Activated T-cell treated with anti-CD3 and anti-CD28 coated beads, Interleukin-2, amount 50 U/mL, for 24 hours (primary cell): ENCODE data around the gene TPSAB1.
A peak's percentile ranks its signal among the peaks of the same experiment; 100 is the strongest.
"Not testable (repeated sequence)": the region's sequence is repeated elsewhere in the genome, so short reads cannot be mapped to it uniquely, and the experiment has no call there.

Experiments
- DNase-seq: peaks from one replicate; pipeline ENCODE4 v3.0.0-alpha.2; 2020
- H3K27ac Mint-ChIP-seq: 2 replicates; pipeline ENCODE4 v1.8.0; 2020; ENCODE audit warnings: mild to moderate bottlenecking, mixed read lengths
- H3K27me3 Mint-ChIP-seq: 2 replicates; pipeline ENCODE4 v1.8.0; 2020; ENCODE audit warnings: mixed read lengths
- H3K36me3 Mint-ChIP-seq: 2 replicates; pipeline ENCODE4 v1.8.0; 2020; ENCODE audit warnings: low read depth, mixed read lengths
- H3K4me1 Mint-ChIP-seq: 2 replicates; pipeline ENCODE4 v1.8.0; 2020; ENCODE audit warnings: low read depth, mixed read lengths
- H3K4me3 Mint-ChIP-seq: 2 replicates; pipeline ENCODE4 v1.8.0; 2020; ENCODE audit warnings: mild to moderate bottlenecking, moderate library complexity, mixed read lengths
- H3K9me3 Mint-ChIP-seq: 2 replicates; pipeline ENCODE4 v1.8.0; 2020; ENCODE audit warnings: mixed read lengths

The TPSAB1 gene

DNA sequence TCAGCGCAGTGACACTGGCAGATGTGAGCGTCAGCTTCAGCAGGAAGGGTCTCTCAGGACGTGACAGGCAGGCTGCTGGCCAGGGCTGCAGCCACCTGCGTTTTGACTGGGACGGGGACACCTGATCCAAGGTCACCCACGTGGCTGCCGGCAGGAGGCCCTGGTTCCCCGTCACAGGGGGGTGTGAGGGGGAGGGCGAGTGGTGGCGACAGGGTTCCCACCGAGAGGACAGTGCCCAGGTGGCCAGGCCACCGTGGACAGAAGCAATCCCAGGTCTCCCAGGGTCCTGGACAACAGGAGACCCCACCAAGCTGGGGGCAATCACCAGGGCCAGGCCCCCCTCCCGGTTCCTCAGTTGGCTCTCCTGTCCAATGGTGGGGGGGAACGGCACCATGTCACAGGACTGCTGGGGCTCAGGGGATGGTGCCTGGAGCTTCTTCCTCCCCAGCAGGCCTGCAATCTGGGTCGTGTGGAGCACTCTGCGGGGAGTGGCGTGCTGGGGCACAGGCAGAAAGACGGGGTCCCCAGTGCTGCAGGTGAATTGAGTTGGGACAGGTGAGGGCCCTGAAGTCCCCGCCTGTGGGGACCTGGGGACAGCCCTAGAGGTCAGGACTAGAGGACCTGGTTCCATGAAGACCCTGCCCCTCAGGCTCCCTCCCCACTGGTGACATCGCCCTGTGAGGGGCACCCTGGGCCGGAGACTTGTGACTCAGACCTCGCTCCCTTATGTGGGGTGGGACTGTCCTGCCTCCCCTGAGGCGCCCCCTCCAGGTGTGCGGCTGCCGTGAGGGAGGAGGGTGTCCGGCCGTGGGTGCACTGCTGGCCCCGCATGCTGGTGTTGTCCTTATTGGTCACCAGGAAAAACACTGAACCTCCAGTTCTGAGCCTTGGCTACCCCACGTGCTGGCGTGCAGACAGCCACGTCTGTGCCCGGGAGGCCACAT is 3.7 kb downstream of the TPSAB1 start:
- H3K4me1 Mint-ChIP-seq, H3K9me3 Mint-ChIP-seq, H3K36me3 Mint-ChIP-seq, H3K27ac Mint-ChIP-seq, H3K27me3 Mint-ChIP-seq, H3K4me3 Mint-ChIP-seq: not testable (repeated sequence)
- peak; percentile 26 for DNase-seq

DNA sequence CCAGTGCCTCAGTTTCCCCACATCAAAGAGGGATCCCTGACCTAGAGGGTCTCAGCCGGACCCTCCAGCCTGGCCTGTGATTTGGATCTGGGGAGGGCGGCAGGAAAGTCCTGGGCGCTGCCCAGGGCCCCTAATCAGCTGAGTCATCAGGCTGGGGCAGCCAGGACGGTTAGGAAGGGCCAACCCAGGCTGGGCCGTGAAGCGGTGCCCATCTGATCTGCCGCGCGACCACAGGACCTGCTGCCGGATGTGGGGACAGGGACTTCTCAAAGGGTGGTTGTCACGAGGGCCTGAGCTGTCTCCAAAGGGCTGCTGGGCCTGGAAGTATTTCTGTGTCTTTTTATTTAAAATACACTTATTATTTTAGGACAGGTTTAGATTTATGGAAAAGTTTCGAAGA is 4.4 kb downstream of the TPSAB1 start:
- H3K4me1 Mint-ChIP-seq, result no peaks in the 10 kb centered on the region
- DNase-seq, result no peak
- H3K27ac Mint-ChIP-seq, result no peak overlapping the region

DNA sequence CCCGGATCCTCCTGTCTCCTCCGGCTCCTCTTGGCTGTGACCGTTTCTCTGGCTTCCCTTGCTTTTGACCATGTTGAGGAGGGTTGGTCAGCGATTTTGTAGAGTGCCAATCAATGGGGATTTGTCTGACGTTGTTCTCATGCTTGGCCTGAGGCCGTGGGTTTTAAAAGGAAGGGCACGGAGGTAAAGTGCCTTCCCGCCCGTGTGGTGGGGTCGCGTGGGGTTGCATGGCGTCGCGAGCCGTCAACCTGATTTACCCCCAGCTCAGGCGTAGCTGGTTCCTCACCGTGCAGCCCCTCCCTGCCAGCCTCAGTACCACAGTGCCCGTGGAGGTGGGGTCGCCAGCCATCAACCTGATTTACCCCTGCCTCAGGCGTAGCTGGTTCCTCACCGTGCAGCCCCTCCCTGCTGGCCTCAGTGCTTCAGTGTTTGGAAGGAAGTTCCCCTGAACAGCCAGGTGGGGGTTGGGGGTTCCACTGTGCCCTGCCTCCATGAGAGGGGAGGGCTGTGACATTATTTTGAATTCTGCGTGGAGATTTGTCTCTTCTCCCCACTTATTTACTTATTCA is 5.0 kb downstream of the TPSAB1 start:
- peaks cover 3% of the 10 kb centered on the region for H3K27me3 Mint-ChIP-seq
- no peaks in the 10 kb centered on the region for H3K4me1 Mint-ChIP-seq
- H3K4me3 Mint-ChIP-seq, result no peak overlapping the region
- no peaks in the 10 kb centered on the region for H3K9me3 Mint-ChIP-seq
- DNase-seq, result no peak
- H3K27ac Mint-ChIP-seq, result no peak overlapping the region
- no peaks in the 10 kb centered on the region for H3K36me3 Mint-ChIP-seq

More for the DNA sequence above, 4.4 kb downstream of the TPSAB1 start:
- Mint-ChIP-seq H3K27me3 (peaks cover 3% of the 10 kb centered on the region), H3K36me3 (no peaks in the 10 kb centered on the region), H3K9me3 (no peaks in the 10 kb centered on the region), H3K4me3 (no peak overlapping the region)

DNA sequence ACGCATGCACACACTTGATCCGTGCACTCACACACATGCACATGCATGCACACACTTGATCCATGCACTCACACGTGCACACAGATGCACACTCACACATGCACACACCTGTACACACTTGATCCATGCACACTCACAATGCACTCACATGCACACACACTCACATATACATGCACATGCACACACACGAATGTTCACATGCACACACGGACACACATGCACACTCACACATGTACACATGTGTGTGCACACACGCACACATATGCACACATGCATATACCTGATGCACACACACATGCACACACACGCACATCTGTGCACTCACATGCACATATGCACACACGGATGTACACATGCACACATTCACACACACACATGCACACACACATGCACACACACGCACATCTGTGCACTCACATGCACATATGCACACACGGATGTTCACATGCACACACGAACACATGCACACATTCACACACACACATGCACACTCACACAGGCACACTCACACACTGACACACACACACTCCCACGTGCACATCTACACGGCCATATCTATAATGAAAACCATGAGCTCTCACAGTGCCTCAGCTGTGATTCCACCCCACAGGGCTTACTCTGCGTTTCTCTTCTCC is 7.5 kb downstream of the TPSAB1 start:
- DNase-seq, H3K9me3 Mint-ChIP-seq, H3K27ac Mint-ChIP-seq, H3K27me3 Mint-ChIP-seq, H3K36me3 Mint-ChIP-seq, H3K4me3 Mint-ChIP-seq, H3K4me1 Mint-ChIP-seq: not testable (repeated sequence)

DNA sequence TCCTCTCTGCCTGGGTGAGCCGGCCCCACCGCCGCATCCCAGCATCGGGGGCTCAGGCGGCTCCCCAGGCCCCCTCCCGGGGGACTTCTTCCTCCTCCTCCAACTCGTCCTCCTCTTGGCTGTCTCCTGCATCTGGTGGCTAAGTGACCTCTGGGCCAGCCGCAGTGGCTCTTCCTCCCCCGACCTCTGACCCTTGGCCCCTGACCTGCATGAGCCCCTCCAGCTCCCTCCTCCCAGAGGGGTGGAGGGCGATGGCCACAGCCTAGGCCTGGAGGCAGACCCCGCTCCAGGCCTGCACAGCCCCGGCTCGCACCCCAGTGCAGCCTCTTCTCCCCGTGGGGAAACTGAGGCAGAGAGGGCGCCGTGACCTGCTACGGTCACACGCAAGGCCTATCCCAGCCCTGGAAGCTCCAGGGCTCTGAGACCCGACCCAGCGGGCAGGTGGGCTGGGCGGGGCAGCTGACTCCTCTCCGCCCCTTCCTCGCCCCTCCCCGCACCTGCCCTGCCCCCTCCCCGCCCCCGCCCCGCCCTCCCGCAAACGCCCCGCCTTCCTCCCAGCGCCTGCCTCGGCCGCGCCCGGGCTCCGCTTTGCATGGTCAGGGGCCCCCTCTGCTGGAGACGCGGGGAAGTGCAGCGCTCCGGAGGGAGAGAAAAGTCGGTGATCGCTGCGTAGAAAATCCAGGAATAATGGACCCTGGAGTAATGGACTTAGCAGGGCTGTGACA is 8.7 kb downstream of the TPSAB1 start:
- H3K27me3 Mint-ChIP-seq, H3K27ac Mint-ChIP-seq, DNase-seq, H3K4me1 Mint-ChIP-seq, H3K9me3 Mint-ChIP-seq, H3K36me3 Mint-ChIP-seq, H3K4me3 Mint-ChIP-seq: not testable (repeated sequence)

DNA sequence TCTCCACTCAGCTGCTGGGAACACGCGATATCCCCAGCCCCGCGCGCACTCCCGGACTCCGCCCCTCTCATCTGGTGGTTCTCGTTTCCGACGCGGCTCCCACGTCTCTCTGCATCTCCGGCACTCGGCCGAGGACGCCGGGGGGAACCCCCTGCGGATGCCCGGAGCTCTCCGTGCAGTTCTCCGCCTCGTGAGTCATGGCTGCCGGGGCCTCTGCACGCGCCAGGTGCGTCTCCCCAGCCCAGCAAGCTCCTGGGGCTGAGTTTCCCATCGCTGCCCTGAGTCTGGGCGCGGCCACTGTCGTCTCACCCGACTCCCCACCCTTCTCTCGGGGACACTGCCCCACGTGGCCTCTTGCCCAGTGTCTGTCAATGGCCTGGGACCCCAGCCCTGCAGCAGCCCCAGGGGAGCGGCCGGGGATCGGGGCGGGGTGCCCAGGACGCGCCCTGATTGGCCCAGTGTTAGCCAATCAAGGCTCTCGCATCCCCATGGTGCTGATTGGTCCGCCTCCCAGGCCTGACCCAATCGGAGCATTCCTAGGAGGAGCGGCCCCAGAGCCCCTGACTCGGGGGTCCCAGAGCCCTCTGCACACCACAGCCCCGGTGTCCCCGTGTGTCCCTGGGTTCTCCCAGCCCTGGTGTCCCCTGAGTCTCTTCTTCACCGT is 13.3 kb downstream of the TPSAB1 start:
- not testable (repeated sequence) for DNase-seq, H3K36me3 Mint-ChIP-seq, H3K27ac Mint-ChIP-seq, H3K27me3 Mint-ChIP-seq, H3K4me1 Mint-ChIP-seq, H3K4me3 Mint-ChIP-seq, H3K9me3 Mint-ChIP-seq

DNA sequence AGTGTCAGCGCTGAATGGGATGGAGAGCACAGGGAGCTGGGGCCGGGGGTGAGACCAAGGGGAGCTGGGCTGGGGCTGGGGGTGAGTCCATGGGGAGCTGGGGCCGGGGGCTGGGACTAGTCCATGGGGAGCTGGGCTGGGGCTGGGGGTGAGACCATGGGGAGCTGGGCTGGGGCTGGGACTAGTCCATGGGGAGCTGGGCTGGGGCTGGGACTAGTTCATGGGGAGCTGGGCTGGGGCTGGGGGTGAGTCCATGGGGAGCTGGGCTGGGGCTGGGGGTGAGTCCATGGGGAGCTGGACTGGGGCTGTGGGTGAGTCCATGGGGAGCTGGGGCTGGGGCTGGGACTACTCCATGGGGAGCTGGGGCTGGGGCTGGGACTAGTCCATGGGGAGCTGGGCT is 14.3 kb downstream of the TPSAB1 start:
- not testable (repeated sequence) for H3K9me3 Mint-ChIP-seq, H3K36me3 Mint-ChIP-seq, H3K4me1 Mint-ChIP-seq, DNase-seq, H3K4me3 Mint-ChIP-seq, H3K27ac Mint-ChIP-seq
- peaks cover 12% of the 10 kb centered on the region for H3K27me3 Mint-ChIP-seq

DNA sequence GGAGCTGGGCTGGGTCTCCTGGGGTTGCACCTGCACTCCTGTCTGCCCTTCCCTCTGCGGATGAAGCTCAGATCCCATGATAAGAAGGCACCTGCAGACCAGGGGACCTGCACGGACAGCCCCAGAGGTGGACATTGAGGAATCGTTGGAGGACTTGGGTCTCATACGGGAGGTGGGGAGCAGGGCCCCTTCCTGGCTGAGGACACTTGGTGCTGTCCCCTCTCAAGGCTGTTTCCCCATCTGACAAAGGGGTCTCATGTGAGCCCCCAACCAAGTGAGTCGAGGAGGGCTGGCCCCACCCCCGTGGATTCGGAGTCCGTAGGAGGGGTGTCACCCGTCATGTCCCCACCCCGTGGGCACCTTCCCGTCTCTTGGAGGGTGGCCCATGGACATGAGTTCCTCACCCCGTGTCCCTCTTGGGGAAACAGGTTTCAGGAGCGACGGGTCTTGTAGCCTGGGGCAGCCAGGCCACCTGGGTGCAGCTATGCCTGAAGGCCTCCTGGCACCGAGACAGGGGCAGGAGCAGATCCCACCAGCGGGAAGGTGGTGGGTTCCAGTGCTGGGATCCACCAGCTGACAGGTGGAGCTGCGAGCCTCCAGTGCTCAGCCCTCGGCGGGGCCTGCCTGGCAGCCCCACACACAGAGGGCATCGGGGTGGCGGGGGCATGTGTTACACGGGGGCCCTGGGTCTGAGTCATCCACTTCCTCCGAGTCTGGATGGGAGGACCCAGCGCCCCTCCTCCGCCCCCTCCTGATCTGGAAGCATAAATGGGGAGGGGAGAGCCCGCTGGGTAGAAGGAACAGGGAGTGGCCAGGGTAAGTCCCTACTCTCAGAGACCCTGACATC is 15.0 kb downstream of the TPSAB1 start, which contains the start of gene TPSD1:
TSS of gene TPSD1 (plus strand) at position 794 of the 847 bp plus-strand sequence. CDS start 212 bp downstream, outside the sequence.
- not testable (repeated sequence) for DNase-seq, H3K36me3 Mint-ChIP-seq, H3K27ac Mint-ChIP-seq, H3K9me3 Mint-ChIP-seq, H3K4me3 Mint-ChIP-seq, H3K4me1 Mint-ChIP-seq
- peaks cover 18% of the 10 kb centered on the region for H3K27me3 Mint-ChIP-seq

DNA sequence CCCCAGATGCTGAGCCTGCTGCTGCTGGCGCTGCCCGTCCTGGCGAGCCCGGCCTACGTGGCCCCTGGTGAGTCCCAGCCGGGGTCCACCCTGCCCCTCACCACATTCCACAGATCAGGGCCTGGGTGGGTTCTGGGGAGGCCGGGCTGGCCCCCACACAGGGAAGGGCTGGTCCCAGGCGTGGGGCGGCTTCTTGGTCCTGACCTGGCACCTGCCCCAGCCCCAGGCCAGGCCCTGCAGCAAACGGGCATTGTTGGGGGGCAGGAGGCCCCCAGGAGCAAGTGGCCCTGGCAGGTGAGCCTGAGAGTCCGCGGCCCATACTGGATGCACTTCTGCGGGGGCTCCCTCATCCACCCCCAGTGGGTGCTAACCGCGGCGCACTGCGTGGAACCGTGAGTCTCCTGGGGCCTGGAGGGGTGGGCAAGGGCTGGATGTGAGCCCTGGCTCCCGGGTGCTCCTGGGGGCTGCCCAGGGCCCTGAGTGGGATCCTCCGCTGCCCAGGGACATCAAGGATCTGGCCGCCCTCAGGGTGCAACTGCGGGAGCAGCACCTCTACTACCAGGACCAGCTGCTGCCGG is 15.9 kb downstream of the TPSAB1 start:
- DNase-seq, H3K9me3 Mint-ChIP-seq, H3K36me3 Mint-ChIP-seq, H3K4me1 Mint-ChIP-seq, H3K27ac Mint-ChIP-seq, H3K4me3 Mint-ChIP-seq: not testable (repeated sequence)
- H3K27me3 Mint-ChIP-seq, result peaks cover 25% of the 10 kb centered on the region

DNA sequence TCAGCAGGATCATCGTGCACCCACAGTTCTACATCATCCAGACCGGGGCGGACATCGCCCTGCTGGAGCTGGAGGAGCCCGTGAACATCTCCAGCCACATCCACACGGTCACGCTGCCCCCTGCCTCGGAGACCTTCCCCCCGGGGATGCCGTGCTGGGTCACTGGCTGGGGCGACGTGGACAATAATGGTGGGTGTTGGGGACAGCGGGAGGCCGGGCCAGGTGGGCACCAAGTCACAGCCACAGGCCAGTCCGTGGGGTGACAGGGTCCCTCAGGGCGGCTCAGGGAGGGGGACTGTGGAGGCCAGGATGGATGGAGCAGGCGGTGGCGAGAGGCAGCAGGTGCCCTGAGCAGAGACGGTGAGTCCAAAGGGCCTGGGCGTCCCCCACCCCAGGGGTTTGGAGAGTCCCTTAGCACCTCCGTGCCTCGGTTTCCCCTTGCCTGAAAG is 16.4 kb downstream of the TPSAB1 start:
- DNase-seq, result no peak
- no peak overlapping the region for H3K27ac Mint-ChIP-seq

DNA sequence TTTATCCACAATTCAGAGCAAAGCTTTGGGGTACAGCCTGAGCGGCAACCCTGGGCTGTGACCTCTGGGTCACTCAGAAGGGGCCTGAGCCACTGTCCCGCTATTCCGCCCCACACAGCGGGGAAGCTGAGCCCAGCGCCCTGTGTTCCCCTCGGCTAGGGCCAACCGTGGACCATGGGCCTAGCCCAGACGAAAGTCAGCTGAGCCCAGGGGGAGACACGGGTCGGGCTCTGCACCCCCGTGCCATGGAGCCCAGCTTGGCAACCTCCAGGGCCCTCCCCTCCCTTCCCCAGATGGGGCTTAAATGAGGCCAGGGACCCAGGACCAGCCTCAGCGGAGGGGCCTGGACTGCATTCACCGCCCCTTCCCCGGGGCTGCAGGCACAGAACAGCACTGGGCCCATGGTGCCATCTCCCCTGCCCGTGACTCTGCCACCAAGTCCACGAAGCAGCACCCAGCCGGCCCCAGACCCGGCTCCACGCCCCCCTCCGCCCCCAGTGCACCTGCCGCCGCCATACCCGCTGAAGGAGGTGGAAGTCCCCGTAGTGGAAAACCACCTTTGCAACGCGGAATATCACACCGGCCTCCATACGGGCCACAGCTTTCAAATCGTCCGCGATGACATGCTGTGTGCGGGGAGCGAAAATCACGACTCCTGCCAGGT is 17.2 kb downstream of the TPSAB1 start:
- H3K27ac Mint-ChIP-seq, result no peak overlapping the region
- H3K4me3 Mint-ChIP-seq, result no peak overlapping the region
- DNase-seq, result no peak
- H3K9me3 Mint-ChIP-seq, result no peaks in the 10 kb centered on the region
- H3K27me3 Mint-ChIP-seq, result peaks cover 35% of the 10 kb centered on the region
- H3K36me3 Mint-ChIP-seq, result no peaks in the 10 kb centered on the region
- H3K4me1 Mint-ChIP-seq, result peaks cover 5% of the 10 kb centered on the region

More for the DNA sequence above, 16.4 kb downstream of the TPSAB1 start:
- Mint-ChIP-seq H3K4me1 (peaks cover 5% of the 10 kb centered on the region), H3K36me3 (no peaks in the 10 kb centered on the region), H3K27me3 (peaks cover 29% of the 10 kb centered on the region), H3K9me3 (no peaks in the 10 kb centered on the region), H3K4me3 (no peak overlapping the region)

DNA sequence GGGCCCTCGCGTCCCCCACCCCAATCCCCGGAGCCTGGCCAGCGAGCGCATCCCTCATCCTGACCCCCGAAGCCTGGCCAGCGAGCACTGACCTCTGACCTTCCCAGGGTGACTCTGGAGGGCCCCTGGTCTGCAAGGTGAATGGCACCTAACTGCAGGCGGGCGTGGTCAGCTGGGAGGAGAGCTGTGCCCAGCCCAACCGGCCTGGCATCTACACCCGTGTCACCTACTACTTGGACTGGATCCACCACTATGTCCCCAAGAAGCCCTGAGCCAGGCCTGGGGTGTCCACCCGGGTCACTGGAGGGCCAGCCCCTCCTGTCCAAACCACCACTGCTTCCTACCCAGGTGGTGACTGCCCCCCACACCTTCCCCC is 17.7 kb downstream of the TPSAB1 start:
- Mint-ChIP-seq H3K9me3 (no peaks in the 10 kb centered on the region), H3K4me1 (peaks cover 5% of the 10 kb centered on the region), H3K27ac (no peak overlapping the region), H3K27me3 (peaks cover 35% of the 10 kb centered on the region), H3K4me3 (no peak overlapping the region), H3K36me3 (no peaks in the 10 kb centered on the region)
- DNase-seq, result no peak
